ENCODE results near the gene KRT9.

KRT9 gene

DNA sequence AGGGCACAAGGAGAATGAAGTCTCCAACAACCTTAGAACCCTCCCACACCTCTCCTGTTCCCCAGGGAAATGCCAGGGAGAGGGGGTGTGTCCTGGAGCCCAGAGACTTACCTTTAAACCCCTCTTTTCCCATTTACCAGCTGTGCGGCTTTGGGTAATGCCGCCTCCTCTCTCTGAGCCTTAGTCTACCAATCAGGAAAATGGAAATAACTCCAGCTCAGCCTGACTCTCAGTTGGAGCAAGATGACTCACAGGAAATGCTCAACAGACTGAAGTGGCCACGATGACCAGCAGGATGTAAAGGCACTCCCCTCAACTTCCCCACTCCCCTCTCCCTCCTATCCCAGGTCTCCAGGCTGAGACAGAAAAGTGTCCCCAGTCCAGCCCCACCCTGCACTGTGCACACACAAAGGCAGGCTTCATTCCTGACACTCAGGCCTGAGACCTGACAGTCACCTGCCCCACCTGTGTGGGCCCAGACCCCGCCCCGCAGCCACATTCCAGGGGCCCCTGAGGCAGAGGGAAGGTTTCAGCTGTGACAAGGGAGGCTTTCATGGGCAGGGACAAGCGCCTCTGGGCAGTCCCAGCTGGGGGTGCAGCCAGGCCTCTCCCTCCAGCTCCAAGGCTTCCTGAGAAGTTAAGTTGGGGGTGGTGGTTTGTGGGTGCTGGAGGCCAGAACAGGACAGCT lies 50.1 kb downstream of the KRT9 start:
- no peak for TF ChIP-seq BHLHE40 (IDR thresholded peaks at IDR 0.05; ENCODE audit: borderline replicate concordance)
- no peak for TF ChIP-seq HDGF (IDR thresholded peaks at IDR 0.05; ENCODE audit: borderline replicate concordance)
- ChIA-PET POLR2A (interaction anchor here (1.4 to 2.3 kb wide), 2 partner anchors 11 to 167 kb away, joined by 4 to 11 read pairs; partner anchors contain the start of gene EIF1), CTCF (interaction anchor here (0.5 to 2.4 kb wide), 4 partner anchors 13 to 34 kb away, joined by 3 to 9 read pairs (median 4); no protein-coding TSS in a partner anchor)
- no peak for DNase-seq (ENCODE audit: extremely low spot score)

DNA sequence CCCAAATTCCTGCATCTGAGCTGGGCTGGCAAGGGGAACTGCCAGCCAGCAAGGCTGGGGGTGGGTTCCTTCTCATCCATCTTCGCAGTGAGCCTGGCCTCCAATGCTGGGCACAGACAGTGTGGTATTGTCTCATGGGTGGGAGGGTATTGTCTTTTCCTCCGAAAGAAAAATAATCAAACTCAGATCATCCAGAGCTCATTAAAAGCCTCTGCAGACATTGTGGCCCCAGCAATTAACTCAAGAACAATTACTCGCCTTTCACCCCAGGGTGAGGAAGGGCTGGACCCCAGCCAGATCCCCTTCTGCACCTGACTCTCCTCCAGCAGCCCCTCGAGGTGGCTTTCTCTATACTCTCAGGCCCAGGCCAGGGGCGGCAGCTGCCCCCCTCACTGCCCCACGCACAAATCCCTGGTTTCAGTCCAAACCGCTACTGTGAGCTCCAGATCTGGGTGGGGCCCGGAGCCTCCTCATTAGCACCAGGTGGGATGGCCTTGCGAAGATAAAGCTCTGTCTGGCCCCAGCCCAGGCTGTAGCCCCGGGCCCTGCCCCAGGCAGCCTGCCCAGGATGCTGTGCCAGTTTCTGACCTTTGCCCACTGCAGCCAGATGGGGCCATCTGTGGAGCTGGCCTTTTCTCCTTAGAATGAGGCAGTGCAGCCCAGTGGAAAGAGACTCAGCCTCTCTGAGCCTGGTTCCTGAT lies 50.9 kb downstream of the KRT9 start:
- no peak for DNase-seq (ENCODE audit: extremely low spot score)
- CTCF ChIA-PET = interaction anchor here (0.8 to 2.4 kb wide), 3 partner anchors 13 to 128 kb away, joined by 3 to 9 read pairs (median 3); no protein-coding TSS in a partner anchor
- POLR2A ChIA-PET = interaction anchor here (0.6 to 2.3 kb wide), 3 partner anchors 12 to 231 kb away, joined by 3 to 11 read pairs (median 4); partner anchors contain the start of gene EIF1
- TF ChIP-seq CTBP1 (IDR thresholded peaks at IDR 0.05; ENCODE audit: borderline replicate concordance) (no peak), LEF1 (IDR thresholded peaks at IDR 0.05; ENCODE audit: borderline replicate concordance) (no peak), HDGF (IDR thresholded peaks at IDR 0.05; ENCODE audit: borderline replicate concordance) (no peak), L3MBTL2 (conservative IDR thresholded peaks at IDR 0.05) (no peak), FOXA1 (IDR thresholded peaks at IDR 0.05) (no peak), ELF4 (IDR thresholded peaks at IDR 0.05) (no peak), ZNF384 (IDR thresholded peaks at IDR 0.05) (no peak), NFRKB (IDR thresholded peaks at IDR 0.05) (no peak)

DNA sequence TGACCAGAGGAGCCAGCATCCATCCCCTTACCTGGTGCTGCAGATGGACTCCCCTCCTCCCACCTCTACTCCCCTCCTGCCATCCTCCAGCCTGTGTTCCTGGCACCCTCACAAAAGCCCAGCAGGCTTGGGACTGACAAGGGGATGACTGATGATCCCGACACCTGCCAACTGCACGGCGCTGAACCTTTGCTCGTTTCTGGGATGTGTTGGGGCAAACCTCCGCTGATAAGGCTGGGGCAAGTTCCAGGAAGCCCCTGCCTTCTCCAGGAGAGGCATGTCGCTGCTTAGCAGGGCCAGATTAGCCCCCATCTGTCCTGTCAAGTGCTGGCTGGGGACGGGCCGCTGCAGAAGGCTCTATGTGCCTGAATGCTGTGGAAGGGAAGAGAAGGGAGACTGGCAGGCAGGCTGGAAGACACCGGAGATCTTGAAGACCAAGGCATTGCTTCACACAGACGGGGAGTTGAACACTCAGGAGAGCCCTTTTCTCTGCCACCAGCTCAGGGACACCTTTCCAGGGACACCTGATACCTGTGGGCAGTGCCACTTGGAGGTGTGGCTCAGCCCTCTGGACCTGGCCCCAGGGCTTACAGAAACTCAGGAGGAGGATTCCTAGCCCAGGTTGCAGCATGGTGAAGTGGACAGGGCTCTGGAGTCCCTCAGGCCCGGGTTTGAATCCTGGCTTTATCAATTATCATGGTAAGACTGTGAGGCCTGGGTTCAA lies 52.2 kb downstream of the KRT9 start:
- no peak for TF ChIP-seq L3MBTL2 (conservative IDR thresholded peaks at IDR 0.05)
- TF ChIP-seq, protein P1, sequence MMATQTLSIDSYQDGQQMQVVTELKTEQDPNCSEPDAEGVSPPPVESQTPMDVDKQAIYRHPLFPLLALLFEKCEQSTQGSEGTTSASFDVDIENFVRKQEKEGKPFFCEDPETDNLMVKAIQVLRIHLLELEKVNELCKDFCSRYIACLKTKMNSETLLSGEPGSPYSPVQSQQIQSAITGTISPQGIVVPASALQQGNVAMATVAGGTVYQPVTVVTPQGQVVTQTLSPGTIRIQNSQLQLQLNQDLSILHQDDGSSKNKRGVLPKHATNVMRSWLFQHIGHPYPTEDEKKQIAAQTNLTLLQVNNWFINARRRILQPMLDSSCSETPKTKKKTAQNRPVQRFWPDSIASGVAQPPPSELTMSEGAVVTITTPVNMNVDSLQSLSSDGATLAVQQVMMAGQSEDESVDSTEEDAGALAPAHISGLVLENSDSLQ (IDR thresholded peaks at IDR 0.05) = no peak
- no peak for TF ChIP-seq LEF1 (IDR thresholded peaks at IDR 0.05; ENCODE audit: borderline replicate concordance)
- no peak for TF ChIP-seq ELF4 (IDR thresholded peaks at IDR 0.05)
- TF ChIP-seq ARNT (IDR thresholded peaks at IDR 0.05) = no peak
- ChIA-PET POLR2A (no interaction called here), CTCF (interaction anchor here (1.0 kb wide), 1 partner anchor 13 kb away, joined by 3 read pairs; no protein-coding TSS in a partner anchor)
- no peak for DNase-seq (ENCODE audit: extremely low spot score)

DNA sequence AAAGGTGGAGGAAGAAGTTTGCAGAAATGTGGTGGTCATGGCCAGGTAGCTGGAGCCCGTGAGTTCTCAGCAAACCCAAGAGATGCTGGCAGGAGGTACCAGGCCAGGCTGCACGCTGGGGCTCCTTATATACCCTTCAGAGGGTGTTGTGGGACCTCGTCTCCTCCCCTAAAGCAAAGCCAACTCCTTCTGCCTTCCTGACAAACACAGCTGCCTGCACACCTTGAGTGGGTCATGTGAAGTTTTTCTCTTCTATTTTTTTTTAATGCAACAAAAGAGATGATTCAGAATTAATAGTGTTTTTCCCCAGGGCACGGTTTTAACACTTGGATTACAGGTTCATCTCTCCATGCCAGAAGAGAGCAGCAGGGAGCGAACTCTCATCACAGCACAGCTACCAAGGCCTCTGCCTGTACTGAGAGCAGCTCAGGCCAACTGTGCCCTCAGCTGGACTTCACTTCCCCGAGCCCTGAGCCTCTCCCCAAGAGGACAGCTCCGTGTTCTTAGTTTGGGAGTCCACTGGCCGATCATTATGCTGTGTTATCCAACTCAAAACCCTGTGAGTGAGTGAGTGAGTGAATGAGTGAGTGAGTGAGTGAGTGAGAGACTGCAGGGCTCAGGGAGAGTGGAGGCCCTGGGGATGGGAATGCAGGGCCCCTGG lies 52.9 kb downstream of the KRT9 start, which contains the start of gene KRT15:
Gene KRT15 (minus strand): TSS at position 102 of the 661 bp plus-strand sequence. CDS start 63 bp downstream, at position 39.
- TF ChIP-seq ARNT (IDR thresholded peaks at IDR 0.05) (no peak), BHLHE40 (IDR thresholded peaks at IDR 0.05; ENCODE audit: borderline replicate concordance) (no peak), CTBP1 (IDR thresholded peaks at IDR 0.05; ENCODE audit: borderline replicate concordance) (no peak), FOXM1 (IDR thresholded peaks at IDR 0.05; ENCODE audit: borderline replicate concordance) (no peak), SUZ12 (IDR thresholded peaks at IDR 0.05) (no peak), TARDBP (IDR thresholded peaks at IDR 0.05) (no peak), LEF1 (IDR thresholded peaks at IDR 0.05; ENCODE audit: borderline replicate concordance) (no peak), NFRKB (IDR thresholded peaks at IDR 0.05) (no peak), HDGF (IDR thresholded peaks at IDR 0.05; ENCODE audit: borderline replicate concordance) (no peak), ELF4 (IDR thresholded peaks at IDR 0.05) (no peak), L3MBTL2 (conservative IDR thresholded peaks at IDR 0.05) (no peak), FOXA1 (IDR thresholded peaks at IDR 0.05) (no peak), FOXK2 (IDR thresholded peaks at IDR 0.05) (no peak), ZNF384 (IDR thresholded peaks at IDR 0.05) (no peak), SP1 (IDR thresholded peaks at IDR 0.05) (no peak)
- TF ChIP-seq, protein P1 (IDR thresholded peaks at IDR 0.05) = no peak
- CTCF ChIA-PET = interaction anchor here (1.0 kb wide), 1 partner anchor 12 kb away, joined by 3 read pairs; no protein-coding TSS in a partner anchor
- DNase-seq (ENCODE audit: extremely low spot score) = no peak
- POLR2A ChIA-PET = interaction anchor here (1.4 kb wide), 1 partner anchor 170 kb away, joined by 4 read pairs; the partner anchor contains the start of gene EIF1

DNA sequence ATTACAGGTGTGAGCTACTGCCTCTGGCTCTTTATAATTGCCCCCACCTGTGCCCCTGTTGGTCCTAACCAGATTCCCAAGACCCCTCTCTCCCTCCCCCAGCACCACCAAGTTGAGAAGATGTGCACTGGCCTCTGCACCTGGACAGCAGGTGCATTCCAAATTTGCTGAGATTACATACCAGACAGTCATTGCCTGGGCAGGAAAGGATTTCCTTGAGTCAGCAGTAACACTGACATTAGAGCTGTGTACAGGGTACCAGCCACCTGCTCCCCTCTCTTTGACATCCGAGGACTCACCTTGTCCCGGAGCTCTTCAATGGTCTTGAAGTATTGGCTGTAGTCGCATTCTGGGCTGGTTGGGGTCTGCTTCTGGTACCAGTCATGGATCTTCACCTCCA lies 53.8 kb downstream of the KRT9 start:
- CTCF ChIA-PET = no interaction called here
- TF ChIP-seq SP1 (IDR thresholded peaks at IDR 0.05) (no peak), FOXA1 (IDR thresholded peaks at IDR 0.05) (no peak), FOXM1 (IDR thresholded peaks at IDR 0.05; ENCODE audit: borderline replicate concordance) (no peak), ZNF384 (IDR thresholded peaks at IDR 0.05) (no peak)
- POLR2A ChIA-PET = interaction anchor here (1.4 kb wide), 1 partner anchor 170 kb away, joined by 4 read pairs; the partner anchor contains the start of gene EIF1

DNA sequence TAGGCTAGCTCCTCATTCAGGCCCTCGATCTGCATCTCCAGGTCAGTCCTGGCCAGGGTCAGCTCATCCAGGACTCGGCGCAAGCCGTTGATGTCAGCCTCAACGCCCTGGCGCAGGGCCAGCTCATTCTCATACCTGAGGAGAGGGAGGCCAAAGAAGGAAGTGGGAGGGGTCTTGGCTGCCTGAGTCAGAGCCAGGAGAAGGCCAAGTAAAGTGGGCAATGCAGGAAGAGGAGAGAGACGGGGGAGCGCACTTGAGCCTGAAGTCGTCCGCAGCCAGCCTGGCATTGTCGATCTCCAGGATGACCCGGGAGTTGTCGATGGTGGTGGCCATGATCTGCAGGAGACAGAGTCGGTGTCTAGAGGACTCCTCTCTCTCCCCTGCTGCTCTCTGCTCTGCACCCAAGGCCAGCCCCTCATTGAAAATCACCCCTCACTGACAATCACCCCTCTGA lies 55.0 kb downstream of the KRT9 start:
- POLR2A ChIA-PET = no interaction called here
- TF ChIP-seq, protein P1 (IDR thresholded peaks at IDR 0.05) = no peak
- TF ChIP-seq LEF1 (IDR thresholded peaks at IDR 0.05; ENCODE audit: borderline replicate concordance) (no peak), FOXM1 (IDR thresholded peaks at IDR 0.05; ENCODE audit: borderline replicate concordance) (no peak), HDGF (IDR thresholded peaks at IDR 0.05; ENCODE audit: borderline replicate concordance) (no peak), FOXK2 (IDR thresholded peaks at IDR 0.05) (no peak), NFRKB (IDR thresholded peaks at IDR 0.05) (no peak), SP1 (IDR thresholded peaks at IDR 0.05) (no peak), L3MBTL2 (conservative IDR thresholded peaks at IDR 0.05) (no peak), SUZ12 (IDR thresholded peaks at IDR 0.05) (no peak), ZNF384 (IDR thresholded peaks at IDR 0.05) (no peak)
- CTCF ChIA-PET = interaction anchor here (1.6 kb wide), 1 partner anchor 33 kb away, joined by 4 read pairs; no protein-coding TSS in a partner anchor
- no peak for DNase-seq (ENCODE audit: extremely low spot score)

More for the DNA sequence above, 53.8 kb downstream of the KRT9 start:
- DNase-seq (ENCODE audit: extremely low spot score) = no peak

All from HEK293T (cell line).